Measurements from ENCODE around the gene CELSR3. TPM values are rescaled to one million over a fixed set of nuclear protein-coding genes. Genes with fewer than 3 reads are reported as not detected.

CELSR3 gene
- total RNA-seq, 6 donors from 2014 or later = 0.76 to 10.5 (median 1.5) TPM

- H3K4me1 ChIP-seq = peaks cover 3 to 8% (median 6%) of the 10 kb centered on the region in 4 donors
These were observed 16.1 kb upstream of the CELSR3 start for GRCh38 chr3:48678566-48679380.

GRCh38 chr3:48678056-48678455, 15.4 kb upstream of the CELSR3 start:
- no peaks in the 10 kb centered on the region for H3K9me3 ChIP-seq

More at GRCh38 chr3:48678566-48679380, 16.1 kb upstream of the CELSR3 start:
- ATAC-seq (ENCODE audit: low FRiP score in 2 of 2) (no peak), DNase-seq (no peak)
- Histone ChIP-seq H3K27ac (no peak overlapping the region), H3K9me3 (no peaks in the 10 kb centered on the region), H3K27me3 (no peaks in the 10 kb centered on the region), H3K36me3 (peaks cover 13 to 73% (median 40%) of the 10 kb centered on the region in 4 donors), H3K4me3 (no peak overlapping the region)
- 93 to 96% methylated on average over 14 to 24 of the region's 24 CpGs for WGBS, 2 donors
- TF ChIP-seq EP300 (IDR thresholded peaks at IDR 0.05) (no peak), POLR2A (IDR thresholded peaks at IDR 0.05) (no peak), CTCF (IDR thresholded peaks at IDR 0.05) (no peak), POLR2AphosphoS5 (IDR thresholded peaks at IDR 0.05) (no peak)

GRCh38 chr3:48674505-48674904, 11.8 kb upstream of the CELSR3 start:
- ATAC-seq (ENCODE audit: low FRiP score in 2 of 2) (peak in 1 of 2 donors; percentile 24), DNase-seq (no peak)
- Histone ChIP-seq H3K27me3 (no peaks in the 10 kb centered on the region), H3K4me1 (no peaks in the 10 kb centered on the region), H3K27ac (no peak overlapping the region), H3K4me3 (no peak overlapping the region), H3K36me3 (peaks cover 0 to 54% (median 13%) of the 10 kb centered on the region in 4 donors), H3K9me3 (no peaks in the 10 kb centered on the region)
- TF ChIP-seq CTCF (IDR thresholded peaks at IDR 0.05) (no peak), POLR2A (IDR thresholded peaks at IDR 0.05) (no peak), EP300 (IDR thresholded peaks at IDR 0.05) (no peak)
- 88% methylated on average over 2 of the region's 9 CpGs; no CpG with 5 or more reads in 1 of the 2 donors for WGBS, 2 donors

More at GRCh38 chr3:48678056-48678455, 15.4 kb upstream of the CELSR3 start:
- Histone ChIP-seq H3K27me3 (no peaks in the 10 kb centered on the region), H3K36me3 (peaks cover 13 to 73% (median 40%) of the 10 kb centered on the region in 4 donors), H3K4me1 (peaks cover 0 to 1% (median under 1%) of the 10 kb centered on the region in 4 donors), H3K27ac (no peak overlapping the region), H3K4me3 (no peak overlapping the region)
- DNase-seq (no peak), ATAC-seq (ENCODE audit: low FRiP score in 2 of 2) (no peak)
- no peak for TF ChIP-seq CTCF (IDR thresholded peaks at IDR 0.05)
- 71 to 78% methylated on average over 4 of the region's 4 CpGs for WGBS, 2 donors

DNA sequence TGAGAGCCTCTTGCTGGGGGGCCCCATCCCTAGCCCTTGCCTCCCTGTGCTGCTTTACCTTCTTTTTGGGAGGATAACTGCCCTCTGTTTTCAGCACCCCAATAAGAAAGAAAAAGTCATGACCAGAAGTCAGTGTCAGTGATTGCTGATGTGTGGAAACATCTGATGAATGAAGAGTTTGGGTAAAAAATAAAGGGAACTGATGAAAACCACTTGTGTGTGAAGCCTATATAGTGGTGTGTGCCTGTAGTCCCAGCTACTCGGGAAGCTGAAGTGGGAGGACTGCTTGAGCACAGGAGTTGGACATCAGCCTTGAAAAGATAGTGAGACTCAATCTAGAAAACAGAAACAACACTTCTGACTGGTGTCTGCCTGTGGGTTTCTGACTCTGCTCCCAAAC, 9.8 kb upstream of the CELSR3 start:
- H3K4me3 ChIP-seq = no peak overlapping the region
- TF ChIP-seq POLR2A (IDR thresholded peaks at IDR 0.05) (no peak), POLR2AphosphoS5 (IDR thresholded peaks at IDR 0.05) (no peak), EP300 (IDR thresholded peaks at IDR 0.05) (no peak), CTCF (IDR thresholded peaks at IDR 0.05) (no peak)
- WGBS, 2 donors = 59 to 64% methylated on average over 1 of the region's 1 CpG
- H3K27ac ChIP-seq = no peak overlapping the region
- no peaks in the 10 kb centered on the region for H3K27me3 ChIP-seq
- no peaks in the 10 kb centered on the region for H3K4me1 ChIP-seq
- ATAC-seq (ENCODE audit: low FRiP score in 2 of 2) (no peak), DNase-seq (no peak)
- no peaks in the 10 kb centered on the region for H3K9me3 ChIP-seq
- H3K36me3 ChIP-seq = peaks cover 0 to 34% (median 4%) of the 10 kb centered on the region in 4 donors

DNA sequence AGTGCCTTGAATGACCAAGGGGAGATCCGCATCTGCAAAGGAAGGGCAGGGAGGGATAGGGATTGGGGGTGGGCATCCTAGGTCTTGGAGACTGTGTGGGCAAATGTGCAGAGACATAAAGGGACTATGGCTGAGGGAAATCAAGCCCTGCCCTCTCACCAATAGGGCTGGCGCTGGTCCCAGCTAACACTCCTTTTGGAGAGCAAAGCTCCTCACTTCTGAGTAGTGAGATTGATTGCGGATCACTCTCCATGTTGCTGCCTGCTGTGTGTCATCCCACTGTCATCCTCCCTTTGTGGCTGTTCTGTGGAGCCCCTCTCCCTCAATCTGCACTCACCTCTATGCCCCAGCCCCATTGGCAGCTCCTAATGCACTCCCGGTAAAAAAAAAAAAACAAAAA, 2.2 kb upstream of the CELSR3 start:
- 84 to 98% methylated on average over 3 to 4 of the region's 4 CpGs for WGBS, 2 donors
- H3K4me3 ChIP-seq = no peak overlapping the region
- peaks cover 20 to 37% (median 29%) of the 10 kb centered on the region in 4 donors for H3K4me1 ChIP-seq
- H3K9me3 ChIP-seq = no peaks in the 10 kb centered on the region
- no peaks in the 10 kb centered on the region for H3K36me3 ChIP-seq
- no peak for TF ChIP-seq POLR2AphosphoS5 (IDR thresholded peaks at IDR 0.05)
- no peak for TF ChIP-seq EP300 (IDR thresholded peaks at IDR 0.05)
- TF ChIP-seq CTCF (IDR thresholded peaks at IDR 0.05) = no peak
- TF ChIP-seq POLR2A (IDR thresholded peaks at IDR 0.05) = no peak
- H3K27ac ChIP-seq = no peak overlapping the region
- DNase-seq (no peak), ATAC-seq (ENCODE audit: low FRiP score in 2 of 2) (no peak)
- H3K27me3 ChIP-seq = peaks cover 0 to 31% (median 8%) of the 10 kb centered on the region in 4 donors
